Keratinocyte (primary cell): ENCODE data around the gene MED12L. TPM values are rescaled to one million over a fixed set of nuclear protein-coding genes. Genes with fewer than 3 reads are reported as not detected.

Source experiments
- DNase-seq: peaks from one replicate; pipeline ENCODE4 v3.0.0-alpha.2; 2011; ENCODE audit warnings: low read depth, missing footprints, low spot score
- FAIRE-seq: peaks from 2 replicates; lab custom pipeline; 2011; peaks lifted over from hg19 to GRCh38; lab: Jason Lieb, UNC
- H2AFZ ChIP-seq: 2 replicates; pipeline ENCODE4 v1.6.0; 2012; ENCODE audit warnings: low read length, control low read depth, inconsistent platforms; ENCODE audit not compliant: control insufficient read depth
- H3K27ac ChIP-seq: 2 replicates; pipeline ENCODE4 v1.5.1; 2011; ENCODE audit warnings: low read length; ENCODE audit not compliant: control insufficient read depth, insufficient read depth
- H3K27me3 ChIP-seq: 3 replicates; pipeline ENCODE4 v1.6.0; 2011; ENCODE audit warnings: low read length; ENCODE audit not compliant: control insufficient read depth, insufficient read depth; ENCODE audit errors: extremely low read depth
- H3K36me3 ChIP-seq, 2 experiments: 2 replicates in 1 of 2; 3 replicates in 1 of 2; pipeline ENCODE4 v1.5.1; 2011; ENCODE audit warnings: low read length in 2 of 2, mild to moderate bottlenecking in 1 of 2; ENCODE audit not compliant: control insufficient read depth in 2 of 2, insufficient read depth in 2 of 2; ENCODE audit errors: extremely low read depth in 1 of 2
- H3K4me1 ChIP-seq: 3 replicates; pipeline ENCODE4 v1.5.1; 2011; ENCODE audit warnings: low read length; ENCODE audit not compliant: control insufficient read depth, insufficient read depth; ENCODE audit errors: extremely low read depth
- H3K4me2 ChIP-seq: 3 replicates; pipeline ENCODE4 v1.6.0; 2011; ENCODE audit warnings: low read depth, low read length; ENCODE audit not compliant: control insufficient read depth, insufficient read depth; ENCODE audit errors: extremely low read depth
- H3K4me3 ChIP-seq, 3 experiments: fragments of 200-600 bp in 1 of 3; sonication (generic) in 1 of 3; 2 replicates in 2 of 3; 3 replicates in 1 of 3; pipeline ENCODE4 v1.5.1; 2011 to 2016; ENCODE audit warnings: low read length in 3 of 3, mild to moderate bottlenecking in 3 of 3, control low read depth in 2 of 3, inconsistent platforms in 1 of 3, low read depth in 1 of 3, mixed read lengths in 1 of 3, mixed run types in 1 of 3, moderate library complexity in 1 of 3; ENCODE audit not compliant: control insufficient read depth in 2 of 3, insufficient read depth in 2 of 3; ENCODE audit errors: extremely low read depth in 1 of 3
- H3K79me2 ChIP-seq: 2 replicates; pipeline ENCODE4 v1.6.0; 2012; ENCODE audit warnings: low read length; ENCODE audit not compliant: control insufficient read depth, insufficient read depth
- H3K9ac ChIP-seq: 3 replicates; pipeline ENCODE4 v1.6.0; 2011; ENCODE audit warnings: low read length; ENCODE audit not compliant: control insufficient read depth, insufficient read depth; ENCODE audit errors: extremely low read depth
- H3K9me1 ChIP-seq: 3 replicates; pipeline ENCODE4 v1.6.0; 2011; ENCODE audit warnings: low read length; ENCODE audit not compliant: control insufficient read depth, insufficient read depth; ENCODE audit errors: extremely low read depth
- H3K9me3 ChIP-seq: 2 replicates; pipeline ENCODE4 v1.5.1; 2012; ENCODE audit warnings: low read depth, low read length; ENCODE audit not compliant: control insufficient read depth
- H4K20me1 ChIP-seq: 3 replicates; pipeline ENCODE4 v1.6.0; 2011; ENCODE audit warnings: low read length; ENCODE audit not compliant: control insufficient read depth, insufficient read depth; ENCODE audit errors: extremely low read depth
- EZH2 ChIP-seq: IDR thresholded peaks from one replicate; pipeline ENCODE4 v1.6.1; 2012; ENCODE audit warnings: inconsistent platforms, mild to moderate bottlenecking, low read length, moderate library complexity
- dilution Hi-C: fragments of 300-500 bp; cut with MboI; formaldehyde crosslinking; loops from one replicate; pipeline ENCODE4 v1.7.0; 2020; ENCODE audit warnings: low sequenced_read_pairs; ENCODE audit not compliant: extremely low pct_ligation_motif_present
- polyA plus RNA-seq, 5 experiments: library from polyadenylated mRNA; depleted of rRNA in 3 of 5; stranded (reverse) in 3 of 5; stranded (forward) in 1 of 5; unstranded in 1 of 5; fragments of >200 nt; gene quantifications; 1 replicate in 1 of 5; 2 replicates in 3 of 5; 3 replicates in 1 of 5; pipeline versions ENCODE4 v1.2.1 to v1.2.3, GENCODE V29; 2011 to 2012; ENCODE audit warnings: missing spikeins in 2 of 5, low read depth in 1 of 5, low replicate concordance in 1 of 5
- TF ChIP-seq, protein P1 (sequence below), 3 experiments: IDR thresholded peaks in 1 of 3; conservative IDR thresholded peaks in 1 of 3; optimal IDR thresholded peaks in 1 of 3; 2 replicates in 2 of 3; 3 replicates in 1 of 3; pipeline versions ENCODE3 to v1.5.1; 2011; ENCODE audit warnings: low read length in 3 of 3, mild to moderate bottlenecking in 3 of 3, moderate library complexity in 2 of 3, control low read depth in 1 of 3, inconsistent platforms in 1 of 3; ENCODE audit not compliant: insufficient read depth in 2 of 3; ENCODE audit errors: extremely low read depth in 1 of 3

MED12L gene
- polyA plus RNA-seq, 1 donor (not counting 4 experiments of a cell fraction or from before 2014, with no cell fraction given) = 0.04 TPM

DNA sequence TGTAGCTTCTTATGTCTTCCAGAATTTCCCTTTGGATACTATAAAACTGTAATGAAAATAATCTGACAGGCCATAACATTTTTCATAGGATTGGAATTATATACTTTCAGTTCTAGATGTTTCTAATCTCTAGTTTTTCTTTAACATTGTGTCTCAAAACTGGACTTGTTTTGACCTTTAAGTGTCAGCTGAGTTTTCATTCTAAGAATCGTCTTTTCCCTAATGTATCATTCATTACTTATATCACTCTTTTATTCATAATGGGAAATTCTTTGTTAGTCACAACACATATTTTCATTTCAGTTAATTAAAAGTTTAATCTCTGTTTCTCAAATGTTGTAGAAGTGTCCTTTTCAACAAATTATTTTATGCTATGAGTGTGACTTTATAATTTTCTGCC lies 105.6 kb downstream of the MED12L start:
- no peaks in the 10 kb centered on the region for H4K20me1 ChIP-seq
- H3K79me2 ChIP-seq = no peaks in the 10 kb centered on the region
- no peak overlapping the region for H2AFZ ChIP-seq
- dilution Hi-C loops = no loop called here
- no peak overlapping the region for H3K4me2 ChIP-seq
- H3K4me3 ChIP-seq = no peak overlapping the region
- H3K9me3 ChIP-seq = no peaks in the 10 kb centered on the region
- H3K36me3 ChIP-seq = no peaks in the 10 kb centered on the region
- H3K27me3 ChIP-seq = no peaks in the 10 kb centered on the region
- no peak overlapping the region for H3K9ac ChIP-seq
- TF ChIP-seq, protein P1, sequence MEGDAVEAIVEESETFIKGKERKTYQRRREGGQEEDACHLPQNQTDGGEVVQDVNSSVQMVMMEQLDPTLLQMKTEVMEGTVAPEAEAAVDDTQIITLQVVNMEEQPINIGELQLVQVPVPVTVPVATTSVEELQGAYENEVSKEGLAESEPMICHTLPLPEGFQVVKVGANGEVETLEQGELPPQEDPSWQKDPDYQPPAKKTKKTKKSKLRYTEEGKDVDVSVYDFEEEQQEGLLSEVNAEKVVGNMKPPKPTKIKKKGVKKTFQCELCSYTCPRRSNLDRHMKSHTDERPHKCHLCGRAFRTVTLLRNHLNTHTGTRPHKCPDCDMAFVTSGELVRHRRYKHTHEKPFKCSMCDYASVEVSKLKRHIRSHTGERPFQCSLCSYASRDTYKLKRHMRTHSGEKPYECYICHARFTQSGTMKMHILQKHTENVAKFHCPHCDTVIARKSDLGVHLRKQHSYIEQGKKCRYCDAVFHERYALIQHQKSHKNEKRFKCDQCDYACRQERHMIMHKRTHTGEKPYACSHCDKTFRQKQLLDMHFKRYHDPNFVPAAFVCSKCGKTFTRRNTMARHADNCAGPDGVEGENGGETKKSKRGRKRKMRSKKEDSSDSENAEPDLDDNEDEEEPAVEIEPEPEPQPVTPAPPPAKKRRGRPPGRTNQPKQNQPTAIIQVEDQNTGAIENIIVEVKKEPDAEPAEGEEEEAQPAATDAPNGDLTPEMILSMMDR (optimal IDR thresholded peaks at IDR 0.05 in 1 of 3, IDR thresholded peaks at IDR 0.05 in 1 of 3, conservative IDR thresholded peaks at IDR 0.05 in 1 of 3; ENCODE audit: extremely low read depth in 1 of 3, insufficient read depth in 2 of 3, low read length in 3 of 3) = no peak
- TF ChIP-seq EZH2 = no peak
- H3K4me1 ChIP-seq = no peaks in the 10 kb centered on the region
- no peak for FAIRE-seq
- no peak for DNase-seq
- no peak overlapping the region for H3K27ac ChIP-seq
- H3K9me1 ChIP-seq = no peaks in the 10 kb centered on the region

DNA sequence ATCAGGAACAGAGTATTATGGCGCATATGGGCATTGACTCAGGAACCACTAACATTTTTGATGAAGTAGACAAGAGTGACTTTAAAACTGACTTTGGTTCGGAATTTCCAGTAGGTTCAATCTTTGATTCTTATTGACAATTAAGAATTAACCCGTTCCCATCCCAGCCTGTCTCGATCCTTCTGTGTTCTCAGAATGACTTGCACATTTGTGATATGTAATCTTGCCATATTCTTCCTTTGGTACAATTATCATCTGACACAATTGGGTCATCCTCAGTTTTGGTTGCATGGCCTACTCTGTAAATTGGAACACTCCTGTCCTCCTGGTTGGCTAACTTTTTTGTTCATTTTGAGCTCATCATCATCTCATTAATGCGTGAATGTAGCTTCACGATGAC lies 107.1 kb downstream of the MED12L start:
- H3K27ac ChIP-seq = no peak overlapping the region
- no peaks in the 10 kb centered on the region for H3K36me3 ChIP-seq
- DNase-seq = no peak
- H3K4me3 ChIP-seq = no peak overlapping the region
- TF ChIP-seq, protein P1 (optimal IDR thresholded peaks at IDR 0.05 in 1 of 3, IDR thresholded peaks at IDR 0.05 in 1 of 3, conservative IDR thresholded peaks at IDR 0.05 in 1 of 3; ENCODE audit: extremely low read depth in 1 of 3, insufficient read depth in 2 of 3, low read length in 3 of 3) = no peak
- TF ChIP-seq EZH2 = no peak
- H2AFZ ChIP-seq = no peak overlapping the region
- no peak overlapping the region for H3K4me2 ChIP-seq
- no peaks in the 10 kb centered on the region for H3K79me2 ChIP-seq
- no peaks in the 10 kb centered on the region for H3K9me1 ChIP-seq
- FAIRE-seq = no peak
- no peaks in the 10 kb centered on the region for H3K27me3 ChIP-seq
- no peaks in the 10 kb centered on the region for H3K9me3 ChIP-seq
- H3K4me1 ChIP-seq = no peaks in the 10 kb centered on the region
- H4K20me1 ChIP-seq = no peaks in the 10 kb centered on the region
- dilution Hi-C loops = no loop called here
- H3K9ac ChIP-seq = no peak overlapping the region
